Activated CD8-positive, alpha-beta memory T cell treated with anti-CD3 and anti-CD28 coated beads, Interleukin-2, amount 50 U/mL, for 1 hour (primary cell): Measurements from ENCODE around the gene ATXN2L.
A peak's percentile ranks its signal among the peaks of the same experiment; 100 is the strongest.
"Not testable (repeated sequence)": the region's sequence is repeated elsewhere in the genome, so short reads cannot be mapped to it uniquely, and the experiment has no call there.

Experiments used
- DNase-seq: peaks from one replicate; pipeline ENCODE4 v3.0.0-alpha.2; 2020; ENCODE audit errors: extremely low read depth

The ATXN2L gene

DNA sequence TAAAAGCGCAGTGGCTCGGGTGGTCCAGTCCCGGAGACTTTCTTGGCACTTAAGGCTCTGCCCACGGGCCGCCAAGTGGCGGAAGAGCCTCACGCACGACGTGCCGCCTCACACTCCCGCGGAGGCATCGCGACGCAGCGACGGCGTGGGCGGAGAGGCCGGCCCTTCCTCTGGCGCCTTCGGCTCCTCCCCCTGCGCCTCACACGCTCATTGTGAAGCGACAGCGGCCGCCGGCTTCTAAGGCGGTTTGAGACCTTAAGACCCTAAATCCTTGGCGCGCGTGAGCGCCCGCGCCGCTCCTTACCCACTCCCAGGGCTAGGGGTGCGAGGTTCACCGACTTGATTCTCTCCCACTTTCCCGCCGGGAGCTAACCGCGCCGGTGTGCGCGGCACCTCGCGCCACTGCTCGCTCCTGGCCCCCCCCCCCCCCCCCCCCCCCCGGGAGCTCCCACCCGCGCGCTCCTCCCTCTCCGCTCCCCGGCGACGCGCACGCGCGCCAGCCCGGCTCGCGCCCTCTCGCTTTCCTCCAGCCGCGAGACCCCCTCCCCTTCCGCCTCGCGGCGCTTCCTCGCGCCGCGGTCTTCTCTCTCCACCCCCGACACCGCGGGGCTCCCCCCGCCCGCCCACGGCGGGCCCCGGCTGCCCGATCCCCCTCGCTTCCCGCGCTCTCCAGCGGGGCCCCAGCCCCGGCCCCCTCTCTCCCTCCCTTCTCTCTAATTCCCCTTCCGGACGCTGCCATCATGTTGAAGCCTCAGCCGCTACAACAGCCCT, at the start of gene ATXN2L:
ATXN2L (plus strand) TSS at position 480 of the 771 bp plus-strand sequence; CDS start at position 741, 261 bp downstream.
- DNase-seq, result peak; percentile 84

GRCh38 chr16:28781697-28782096, 41.1 kb upstream of the ATXN2L start:
- not testable (repeated sequence) for DNase-seq

- DNase-seq, result not testable (repeated sequence)
These were observed 40.4 kb upstream of the ATXN2L start for GRCh38 chr16:28782357-28782756.

GRCh38 chr16:28802235-28803019, 20.4 kb upstream of the ATXN2L start:
- DNase-seq, result peak; percentile 58

DNA sequence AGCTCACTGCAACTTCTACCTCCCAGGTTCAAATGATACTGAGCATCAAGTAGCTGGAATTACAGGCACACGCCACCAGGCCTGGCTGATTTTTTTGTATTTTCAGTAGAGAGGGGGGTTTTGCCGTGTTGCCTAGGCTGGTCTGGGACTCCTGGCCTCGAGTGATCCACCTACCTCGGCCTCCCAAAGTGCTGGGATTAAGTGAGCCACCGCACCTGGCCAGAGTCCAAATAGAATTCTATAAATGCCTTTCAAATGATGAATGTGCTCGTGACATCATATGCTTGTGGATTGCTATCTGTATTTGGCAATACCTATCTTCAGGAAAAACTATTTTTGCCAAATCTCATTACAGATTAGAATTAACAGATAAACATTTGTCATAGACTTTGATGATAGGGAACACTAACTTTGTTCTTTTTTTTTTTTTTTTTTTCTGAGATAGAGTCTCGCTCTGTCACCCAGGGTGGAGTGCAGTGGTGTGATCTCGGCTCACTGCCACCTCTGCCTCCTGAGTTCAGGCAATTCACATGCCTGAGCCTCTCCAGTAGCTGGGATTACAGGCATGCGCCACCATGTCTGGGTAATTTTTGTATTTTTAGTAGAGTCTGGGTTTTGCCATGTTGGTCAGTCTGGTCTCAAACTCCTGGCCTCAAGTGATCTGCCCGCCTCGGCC, 15.2 kb upstream of the ATXN2L start:
- not testable (repeated sequence) for DNase-seq

GRCh38 chr16:28820016-28820415, 2.8 kb upstream of the ATXN2L start:
- no peak for DNase-seq

- DNase-seq, result not testable (repeated sequence)
These were observed 2.3 kb upstream of the ATXN2L start for GRCh38 chr16:28820546-28820945.

DNA sequence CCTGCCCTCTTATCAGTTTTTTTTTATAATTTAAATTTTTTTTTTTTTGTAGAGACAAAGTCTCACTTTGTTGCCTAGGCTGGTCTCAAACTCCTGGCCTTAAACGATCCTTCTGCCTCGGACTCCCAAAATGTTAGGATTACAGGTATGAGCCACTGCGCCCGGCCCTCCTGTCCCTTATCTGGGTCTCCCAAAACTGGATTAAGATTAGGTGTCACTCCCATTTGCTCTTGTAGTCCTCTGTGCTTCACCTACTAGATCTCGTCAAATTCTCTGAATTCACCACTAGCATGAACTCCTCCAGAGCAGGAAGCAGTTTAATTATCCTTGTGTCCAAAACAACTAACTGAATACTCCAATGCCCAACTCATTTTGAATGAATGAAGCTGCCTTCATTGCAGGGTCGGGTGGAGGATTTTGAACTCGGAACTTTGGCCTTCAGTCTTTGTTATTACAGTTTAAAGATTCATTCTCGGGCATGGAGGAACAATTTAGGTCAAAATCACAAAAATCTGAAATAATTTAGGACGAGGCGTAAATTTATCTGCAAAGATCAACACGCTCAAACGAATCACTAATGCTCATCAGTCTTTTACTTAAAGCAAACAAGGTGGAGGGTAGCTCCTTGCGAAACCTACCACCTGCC, 802 bp upstream of the ATXN2L start:
- no peak for DNase-seq

GRCh38 chr16:28823291-28823872, 583 bp downstream of the ATXN2L start:
- no peak for DNase-seq

GRCh38 chr16:28823873-28824716, 1.3 kb downstream of the ATXN2L start:
- peak; percentile 97 for DNase-seq

- no peak for DNase-seq
These were observed 1.8 kb downstream of the ATXN2L start for GRCh38 chr16:28824717-28824973.

DNA sequence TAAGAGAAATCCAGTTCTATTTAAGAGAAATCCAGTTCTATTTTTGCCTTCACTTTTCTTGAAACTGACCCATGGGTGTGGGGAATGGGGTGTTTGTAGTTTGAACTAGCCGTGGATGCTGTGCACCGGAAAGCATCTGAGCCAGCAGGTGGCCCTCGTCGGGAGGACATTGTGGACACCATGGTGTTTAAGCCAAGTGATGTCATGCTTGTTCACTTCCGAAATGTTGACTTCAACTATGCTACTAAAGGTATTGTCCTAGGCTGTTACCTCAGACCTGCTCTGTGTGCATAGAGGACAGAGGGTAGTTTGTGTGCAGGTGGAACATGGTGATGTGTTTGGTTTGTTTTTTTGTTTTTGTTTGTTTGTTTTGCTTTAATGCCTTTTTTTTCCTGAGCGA, 3.3 kb downstream of the ATXN2L start:
- DNase-seq, result no peak

DNA sequence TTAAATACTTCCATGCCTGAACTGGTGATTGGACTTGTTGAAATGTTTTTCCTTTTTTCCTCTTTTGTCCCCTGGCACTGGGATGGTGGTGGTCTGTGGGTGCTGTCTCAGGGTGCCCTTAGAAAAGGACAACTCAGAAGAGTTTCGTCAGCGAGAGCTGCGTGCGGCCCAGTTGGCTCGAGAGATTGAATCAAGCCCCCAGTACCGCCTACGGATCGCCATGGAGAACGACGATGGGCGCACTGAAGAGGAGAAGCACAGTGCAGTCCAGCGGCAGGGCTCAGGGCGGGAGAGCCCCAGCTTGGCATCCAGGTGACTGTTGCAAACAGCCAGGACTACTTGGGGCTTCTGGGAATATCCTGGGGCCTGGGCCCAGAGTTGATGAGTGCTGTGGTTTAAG, 6.9 kb downstream of the ATXN2L start:
- no peak for DNase-seq

GRCh38 chr16:28830531-28830930, 7.7 kb downstream of the ATXN2L start:
- no peak for DNase-seq

DNA sequence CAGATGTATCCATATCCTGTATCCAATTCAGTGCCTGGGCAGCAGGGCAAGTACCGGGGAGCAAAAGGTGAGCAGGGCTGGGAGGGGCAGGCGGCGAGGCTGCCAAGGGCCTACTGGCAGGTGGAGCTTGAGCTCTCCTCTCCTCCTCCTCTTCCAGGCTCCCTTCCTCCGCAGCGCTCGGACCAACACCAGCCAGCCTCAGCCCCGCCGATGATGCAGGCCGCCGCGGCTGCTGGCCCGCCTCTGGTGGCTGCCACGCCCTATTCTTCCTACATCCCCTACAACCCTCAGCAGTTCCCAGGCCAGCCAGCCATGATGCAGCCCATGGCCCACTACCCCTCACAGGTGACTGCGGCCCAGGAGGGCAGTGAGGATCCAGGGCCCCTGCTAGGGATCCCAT, 11.6 kb downstream of the ATXN2L start:
- DNase-seq, result no peak

DNA sequence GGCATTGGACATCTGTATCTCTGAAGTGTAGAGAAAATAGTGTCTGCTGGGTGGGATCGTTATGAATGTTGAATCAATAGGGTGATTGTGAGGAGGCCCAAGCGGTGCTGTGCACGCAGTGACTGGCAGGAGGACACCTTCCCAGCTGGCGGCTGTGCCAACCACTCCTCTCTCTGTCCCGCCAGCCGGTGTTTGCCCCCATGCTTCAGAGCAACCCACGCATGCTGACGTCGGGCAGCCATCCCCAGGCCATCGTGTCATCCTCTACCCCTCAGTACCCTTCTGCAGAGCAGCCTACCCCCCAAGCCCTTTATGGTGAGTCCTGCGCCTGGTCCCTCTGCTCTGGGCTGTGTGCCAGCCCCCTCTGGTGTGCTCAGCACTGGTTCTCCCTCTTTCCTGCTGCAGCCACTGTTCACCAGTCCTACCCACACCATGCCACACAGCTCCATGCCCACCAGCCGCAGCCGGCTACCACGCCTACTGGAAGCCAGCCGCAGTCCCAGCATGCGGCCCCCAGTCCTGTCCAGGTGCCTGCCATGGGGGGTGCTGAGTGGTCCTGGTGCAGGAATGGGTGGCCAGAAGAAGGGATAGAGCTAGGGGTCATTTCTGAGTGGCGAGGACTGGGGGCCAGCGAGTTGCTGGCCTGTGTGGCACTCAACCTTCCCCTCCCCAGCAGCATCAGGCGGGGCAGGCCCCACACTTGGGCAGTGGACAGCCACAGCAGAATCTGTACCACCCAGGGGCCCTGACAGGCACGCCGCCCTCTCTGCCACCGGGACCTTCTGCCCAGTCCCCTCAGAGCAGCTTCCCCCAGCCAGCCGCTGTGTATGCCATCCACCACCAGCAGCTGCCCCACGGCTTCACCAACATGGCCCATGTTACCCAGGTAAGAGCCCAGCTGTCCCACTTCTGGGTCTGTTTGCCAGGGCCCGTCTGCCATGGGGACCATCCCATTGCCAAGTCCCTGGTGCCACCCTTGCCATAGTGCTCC, 12.4 kb downstream of the ATXN2L start:
- no peak for DNase-seq

- DNase-seq, result no peak
These were observed 13.3 kb downstream of the ATXN2L start for GRCh38 chr16:28835864-28836760.

GRCh38 chr16:28836761-28837064, 13.9 kb downstream of the ATXN2L start:
- no peak for DNase-seq
